Measurements from ENCODE around the gene OR1L1.

DNA sequence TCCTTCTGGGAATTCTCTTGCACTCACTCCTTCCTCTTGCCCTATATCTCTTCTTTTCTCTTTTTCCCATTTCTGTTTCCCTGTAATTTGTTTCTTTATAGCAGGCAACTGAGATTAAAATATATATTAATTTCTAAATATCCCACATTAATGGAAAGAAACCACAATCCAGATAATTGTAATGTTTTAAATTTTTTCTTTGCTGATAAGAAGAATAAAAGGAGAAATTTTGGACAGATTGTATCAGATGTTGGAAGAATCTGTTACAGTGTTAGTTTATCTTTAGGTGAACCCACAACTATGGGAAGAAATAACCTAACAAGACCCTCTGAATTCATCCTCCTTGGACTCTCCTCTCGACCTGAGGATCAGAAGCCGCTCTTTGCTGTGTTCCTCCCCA lies at the start of gene OR1L1:
- TF ChIP-seq, protein P1, sequence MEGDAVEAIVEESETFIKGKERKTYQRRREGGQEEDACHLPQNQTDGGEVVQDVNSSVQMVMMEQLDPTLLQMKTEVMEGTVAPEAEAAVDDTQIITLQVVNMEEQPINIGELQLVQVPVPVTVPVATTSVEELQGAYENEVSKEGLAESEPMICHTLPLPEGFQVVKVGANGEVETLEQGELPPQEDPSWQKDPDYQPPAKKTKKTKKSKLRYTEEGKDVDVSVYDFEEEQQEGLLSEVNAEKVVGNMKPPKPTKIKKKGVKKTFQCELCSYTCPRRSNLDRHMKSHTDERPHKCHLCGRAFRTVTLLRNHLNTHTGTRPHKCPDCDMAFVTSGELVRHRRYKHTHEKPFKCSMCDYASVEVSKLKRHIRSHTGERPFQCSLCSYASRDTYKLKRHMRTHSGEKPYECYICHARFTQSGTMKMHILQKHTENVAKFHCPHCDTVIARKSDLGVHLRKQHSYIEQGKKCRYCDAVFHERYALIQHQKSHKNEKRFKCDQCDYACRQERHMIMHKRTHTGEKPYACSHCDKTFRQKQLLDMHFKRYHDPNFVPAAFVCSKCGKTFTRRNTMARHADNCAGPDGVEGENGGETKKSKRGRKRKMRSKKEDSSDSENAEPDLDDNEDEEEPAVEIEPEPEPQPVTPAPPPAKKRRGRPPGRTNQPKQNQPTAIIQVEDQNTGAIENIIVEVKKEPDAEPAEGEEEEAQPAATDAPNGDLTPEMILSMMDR (conservative IDR thresholded peaks at IDR 0.05; ENCODE audit: low read depth, low read length) = no peak
- TF ChIP-seq EZH2phosphoT487 (IDR thresholded peaks at IDR 0.05; ENCODE audit: borderline replicate concordance, low read length) = no peak

Data from PC-3 (cell line).